Neural cell (in vitro differentiated cells): ENCODE data around the gene RGS3.

Source experiments
- EP300 ChIP-seq: fragments of 450-650 bp; conservative IDR thresholded peaks from 2 replicates; pipeline ENCODE4 v1.6.1; 2014; ENCODE audit warnings: antibody characterized with exemption, mild to moderate bottlenecking, moderate library complexity; ENCODE audit not compliant: poor library complexity, severe bottlenecking
- EZH2 ChIP-seq: fragments of 200-600, 300-800 bp; shearing (Covaris generic), sonication (generic); IDR thresholded peaks from 2 replicates; pipeline ENCODE4 v1.6.1; 2014; ENCODE audit warnings: antibody characterized with exemption, low read length, borderline replicate concordance, mild to moderate bottlenecking; ENCODE audit not compliant: insufficient read depth, poor library complexity, severe bottlenecking
- POLR2AphosphoS5 ChIP-seq: IDR thresholded peaks from 2 replicates; pipeline ENCODE4 v1.6.1; 2012
- RAD21 ChIP-seq: fragments of 450-650 bp; conservative IDR thresholded peaks from 2 replicates; pipeline ENCODE4 v1.6.1; 2014; ENCODE audit warnings: antibody characterized with exemption, mild to moderate bottlenecking, moderate library complexity
- REST ChIP-seq: IDR thresholded peaks from 2 replicates; pipeline ENCODE4 v1.6.1; 2012; ENCODE audit warnings: borderline replicate concordance
- TAF1 ChIP-seq: IDR thresholded peaks from 2 replicates; pipeline ENCODE4 v1.6.1; 2012; ENCODE audit warnings: low read depth
- TF ChIP-seq, protein P1 (sequence below): fragments of 450-650 bp; IDR thresholded peaks from 2 replicates; pipeline ENCODE4 v1.5.1; 2014; ENCODE audit warnings: antibody characterized with exemption, mild to moderate bottlenecking, moderate library complexity; ENCODE audit not compliant: poor library complexity, severe bottlenecking

GRCh38 chr9:113617550-113617949, 154.0 kb downstream of the RGS3 start:
- TF ChIP-seq, protein P1, sequence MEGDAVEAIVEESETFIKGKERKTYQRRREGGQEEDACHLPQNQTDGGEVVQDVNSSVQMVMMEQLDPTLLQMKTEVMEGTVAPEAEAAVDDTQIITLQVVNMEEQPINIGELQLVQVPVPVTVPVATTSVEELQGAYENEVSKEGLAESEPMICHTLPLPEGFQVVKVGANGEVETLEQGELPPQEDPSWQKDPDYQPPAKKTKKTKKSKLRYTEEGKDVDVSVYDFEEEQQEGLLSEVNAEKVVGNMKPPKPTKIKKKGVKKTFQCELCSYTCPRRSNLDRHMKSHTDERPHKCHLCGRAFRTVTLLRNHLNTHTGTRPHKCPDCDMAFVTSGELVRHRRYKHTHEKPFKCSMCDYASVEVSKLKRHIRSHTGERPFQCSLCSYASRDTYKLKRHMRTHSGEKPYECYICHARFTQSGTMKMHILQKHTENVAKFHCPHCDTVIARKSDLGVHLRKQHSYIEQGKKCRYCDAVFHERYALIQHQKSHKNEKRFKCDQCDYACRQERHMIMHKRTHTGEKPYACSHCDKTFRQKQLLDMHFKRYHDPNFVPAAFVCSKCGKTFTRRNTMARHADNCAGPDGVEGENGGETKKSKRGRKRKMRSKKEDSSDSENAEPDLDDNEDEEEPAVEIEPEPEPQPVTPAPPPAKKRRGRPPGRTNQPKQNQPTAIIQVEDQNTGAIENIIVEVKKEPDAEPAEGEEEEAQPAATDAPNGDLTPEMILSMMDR = no peak
- TF ChIP-seq EP300 (no peak), POLR2AphosphoS5 (no peak), EZH2 (no peak), RAD21 (no peak), REST (no peak), TAF1 (no peak)
